CD4-positive, alpha-beta T cell treated with Interleukin-10 for 1 hour (primary cell): Measurements from ENCODE around the gene RAD54L.
A peak's percentile ranks its signal among the peaks of the same experiment; 100 is the strongest.
"Not testable (repeated sequence)": the region's sequence is repeated elsewhere in the genome, so short reads cannot be mapped to it uniquely, and the experiment has no call there.

ENCODE experiments used
- DNase-seq: peaks from one replicate; pipeline ENCODE4 v3.0.0-alpha.2; 2020

Gene RAD54L

GRCh38 chr1:46247436-46248121 lies at the start of gene RAD54L:
Gene RAD54L (plus strand): TSS chr1:46247763. CDS start chr1:46248406, 643 bp downstream.
- peak; percentile 98 for DNase-seq

- DNase-seq: peak; percentile 78
Measured at GRCh38 chr1:46197964-46198811, 49.4 kb upstream of the RAD54L start, which contains the start of gene POMGNT1. Gene POMGNT1 (minus strand): TSS chr1:46198434. CDS start chr1:46197821, 613 bp downstream.

- no peak for DNase-seq
Measured at GRCh38 chr1:46199233-46199749, 48.3 kb upstream of the RAD54L start.

GRCh38 chr1:46203738-46204405 lies 43.7 kb upstream of the RAD54L start:
- DNase-seq: no peak

GRCh38 chr1:46204406-46204742 lies 43.2 kb upstream of the RAD54L start:
- no peak for DNase-seq

- DNase-seq: no peak
Measured at GRCh38 chr1:46205141-46205540, 42.4 kb upstream of the RAD54L start.

GRCh38 chr1:46205791-46206190 lies 41.8 kb upstream of the RAD54L start:
- DNase-seq: no peak

- DNase-seq: no peak
Measured at GRCh38 chr1:46206399-46206798, 41.2 kb upstream of the RAD54L start.

- no peak for DNase-seq
Measured at GRCh38 chr1:46210561-46210960, 37.0 kb upstream of the RAD54L start.

GRCh38 chr1:46211051-46211450 lies 36.5 kb upstream of the RAD54L start:
- DNase-seq: no peak

- no peak for DNase-seq
Measured at GRCh38 chr1:46215504-46215903, 32.1 kb upstream of the RAD54L start.

- no peak for DNase-seq
Measured at GRCh38 chr1:46218443-46218842, 29.1 kb upstream of the RAD54L start.

- DNase-seq: no peak
Measured at GRCh38 chr1:46219551-46220520, 27.7 kb upstream of the RAD54L start.

GRCh38 chr1:46220808-46221207 lies 26.8 kb upstream of the RAD54L start:
- DNase-seq: no peak

GRCh38 chr1:46221749-46222148 lies 25.8 kb upstream of the RAD54L start:
- DNase-seq: no peak

GRCh38 chr1:46223055-46223454 lies 24.5 kb upstream of the RAD54L start:
- DNase-seq: not testable (repeated sequence)

- peak; percentile 66 for DNase-seq
Measured at GRCh38 chr1:46223472-46223943, 24.1 kb upstream of the RAD54L start.

- DNase-seq: no peak
Measured at GRCh38 chr1:46224966-46225365, 22.6 kb upstream of the RAD54L start.

GRCh38 chr1:46231231-46231630 lies 16.3 kb upstream of the RAD54L start:
- not testable (repeated sequence) for DNase-seq

- no peak for DNase-seq
Measured at GRCh38 chr1:46236882-46237281, 10.7 kb upstream of the RAD54L start.

GRCh38 chr1:46238865-46239264 lies 8.7 kb upstream of the RAD54L start:
- DNase-seq: not testable (repeated sequence)

GRCh38 chr1:46241733-46242132 lies 5.8 kb upstream of the RAD54L start:
- not testable (repeated sequence) for DNase-seq
